ELR (cell line): Measurements from ENCODE around the gene MTSS2.

ENCODE experiments used
- DNase-seq: peaks from one replicate; pipeline ENCODE4 v3.0.0-alpha.2; 2015; ENCODE audit warnings: low read depth

The MTSS2 gene

DNA sequence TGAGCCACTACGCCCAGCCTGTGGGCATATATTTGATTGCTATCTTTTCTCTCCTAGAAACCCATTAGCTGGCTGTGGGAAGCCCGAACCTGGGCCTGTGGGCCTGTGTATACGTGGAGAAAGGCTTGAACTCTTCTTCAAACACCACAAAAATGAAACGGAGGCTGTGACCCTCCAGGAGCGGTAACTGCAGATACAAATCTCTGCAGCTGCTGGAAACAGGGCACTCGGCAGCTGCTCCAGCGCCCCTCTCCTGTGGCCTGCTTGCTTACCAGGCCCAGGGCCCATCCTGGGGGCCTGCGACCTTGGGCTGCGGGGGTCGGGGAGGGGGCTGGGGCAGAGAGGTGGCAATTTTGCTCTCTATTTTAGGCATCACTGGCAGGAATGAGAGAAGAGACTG is 28.0 kb upstream of the MTSS2 start:
- no peak for DNase-seq

DNA sequence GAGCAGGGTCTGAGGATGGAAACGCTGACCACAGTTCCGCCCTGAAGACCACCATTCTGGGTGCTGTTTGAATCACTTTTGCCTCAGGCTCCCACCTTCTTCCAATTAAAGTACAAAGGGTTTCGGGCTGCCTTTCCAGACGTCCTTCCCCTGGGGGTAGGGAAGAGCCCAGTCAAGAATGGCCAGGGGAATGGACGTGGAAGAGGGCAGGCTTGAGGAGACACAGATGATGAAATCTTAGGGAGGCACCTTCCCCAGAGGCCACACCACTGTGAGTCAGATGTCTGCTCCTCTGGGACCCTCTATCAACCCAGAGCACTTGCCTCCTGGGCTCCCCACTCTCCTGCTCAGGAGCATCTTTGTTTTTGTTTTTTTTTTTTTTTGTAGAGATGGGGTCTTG is 27.5 kb upstream of the MTSS2 start:
- peak; percentile 41 for DNase-seq

DNA sequence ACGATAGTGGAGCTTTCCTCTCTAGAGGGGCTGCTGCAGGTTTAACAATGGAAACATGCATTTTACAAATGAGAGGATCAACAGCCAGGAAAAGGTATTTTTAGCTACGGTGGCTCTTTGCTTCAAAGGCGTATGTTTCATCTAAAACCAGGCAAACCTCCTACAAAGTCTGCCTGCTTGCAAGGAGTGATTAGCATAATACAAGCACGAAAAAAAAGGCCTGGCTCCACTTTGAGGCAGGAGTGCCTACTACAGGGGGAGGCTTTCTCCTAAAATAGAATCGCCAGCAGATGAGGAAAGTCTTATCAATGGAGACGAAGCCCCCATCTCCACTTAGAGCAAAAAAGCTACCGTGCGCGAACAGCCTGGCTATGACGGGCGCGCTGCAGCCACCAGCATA is 27.1 kb upstream of the MTSS2 start:
- DNase-seq, result no peak

DNA sequence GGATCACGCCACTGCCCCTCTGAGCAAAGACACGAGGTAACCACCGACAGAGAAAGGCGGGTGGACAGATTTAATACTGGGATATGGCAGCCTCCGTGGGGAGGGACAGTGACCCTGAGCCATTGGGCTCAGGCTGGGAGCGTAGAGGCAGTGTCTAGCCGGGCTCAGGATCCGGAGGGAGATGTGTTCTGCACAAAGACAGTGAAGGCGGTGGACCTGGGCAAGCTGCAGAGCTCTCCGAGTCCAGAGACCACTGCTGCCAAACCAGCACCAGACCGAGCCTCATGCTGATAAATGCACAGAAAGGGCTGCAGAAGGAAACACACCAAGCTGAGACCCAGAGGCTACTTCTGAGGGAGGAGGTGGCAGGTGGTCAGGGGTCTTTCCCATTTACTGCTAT is 26.5 kb upstream of the MTSS2 start:
- DNase-seq, result no peak

DNA sequence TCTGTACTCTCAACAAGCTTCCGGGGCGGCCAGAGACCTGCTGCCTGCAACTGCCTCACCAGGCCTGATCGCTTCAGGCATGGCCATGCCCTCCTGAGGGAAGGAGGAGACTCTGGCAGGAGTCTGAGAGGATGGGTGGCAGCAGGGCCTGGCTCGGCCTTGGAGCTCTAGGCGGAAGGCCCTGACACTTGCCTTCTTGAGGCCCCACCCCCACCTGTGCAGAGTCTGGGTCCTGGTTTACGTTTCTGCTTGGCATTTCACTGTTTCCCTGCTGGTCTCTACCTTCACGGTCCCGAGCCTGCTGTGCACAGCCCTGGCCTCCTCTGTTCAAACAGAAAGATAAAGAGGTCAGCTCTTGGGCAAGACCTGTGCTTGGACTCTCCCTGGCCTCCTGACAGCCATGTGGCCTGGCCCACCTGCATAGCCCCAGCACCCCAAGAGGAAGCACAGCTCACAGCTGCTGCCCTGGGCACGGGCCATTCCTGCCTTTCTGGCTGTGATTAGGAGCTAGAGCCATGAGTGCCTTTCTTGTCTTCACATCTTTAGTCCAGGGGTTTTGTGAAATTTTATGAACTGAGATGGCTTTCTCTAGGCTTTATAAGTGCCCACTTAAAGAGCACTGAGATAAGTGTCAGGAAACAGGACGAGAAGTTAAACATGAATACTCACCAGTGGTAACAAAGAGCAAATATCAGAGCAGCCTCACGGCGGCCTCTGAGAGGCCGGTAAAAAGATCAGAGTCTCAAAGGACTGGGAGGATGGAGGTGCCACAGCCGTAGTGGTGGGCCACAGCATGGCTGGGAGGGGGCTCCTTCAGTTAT is 25.6 kb upstream of the MTSS2 start:
- DNase-seq, result no peak

DNA sequence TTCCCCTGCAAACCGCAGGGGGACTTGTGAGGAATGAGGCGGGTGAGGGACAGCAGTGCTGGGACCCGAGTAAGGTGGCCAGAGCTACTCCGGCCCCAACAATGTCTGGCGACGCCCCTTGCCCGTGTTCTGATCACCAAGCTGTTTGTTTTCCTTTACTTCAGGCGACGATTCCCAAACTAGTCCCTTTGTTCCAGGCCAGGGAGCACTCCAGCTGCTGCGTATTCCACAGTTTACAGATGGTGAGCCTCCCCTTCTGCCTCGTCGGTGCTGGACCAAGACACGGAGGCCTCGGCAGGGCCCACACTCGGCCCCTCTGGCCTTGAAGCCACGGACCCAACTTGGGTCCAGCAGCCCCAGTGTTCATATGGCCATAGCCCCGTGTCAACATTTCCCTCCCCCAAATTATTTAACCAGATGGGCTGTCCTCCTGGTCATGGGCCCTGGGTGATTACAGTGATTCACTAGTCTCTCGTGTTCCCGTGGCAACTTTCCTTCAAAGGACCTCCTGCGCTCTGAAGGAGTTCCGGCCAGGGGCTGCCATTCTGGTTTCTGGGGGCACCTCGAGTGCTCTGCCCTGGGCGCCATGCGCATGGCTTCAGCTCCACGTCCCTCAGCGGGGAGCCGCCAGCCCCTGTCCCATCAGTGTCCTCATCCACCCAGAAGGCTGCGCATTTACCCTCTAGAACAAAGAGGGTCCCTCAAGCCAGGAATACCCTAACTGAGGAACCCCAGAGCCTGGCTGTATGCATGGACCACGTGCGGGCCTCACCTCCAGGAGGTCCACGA is 24.8 kb upstream of the MTSS2 start:
- no peak for DNase-seq

DNA sequence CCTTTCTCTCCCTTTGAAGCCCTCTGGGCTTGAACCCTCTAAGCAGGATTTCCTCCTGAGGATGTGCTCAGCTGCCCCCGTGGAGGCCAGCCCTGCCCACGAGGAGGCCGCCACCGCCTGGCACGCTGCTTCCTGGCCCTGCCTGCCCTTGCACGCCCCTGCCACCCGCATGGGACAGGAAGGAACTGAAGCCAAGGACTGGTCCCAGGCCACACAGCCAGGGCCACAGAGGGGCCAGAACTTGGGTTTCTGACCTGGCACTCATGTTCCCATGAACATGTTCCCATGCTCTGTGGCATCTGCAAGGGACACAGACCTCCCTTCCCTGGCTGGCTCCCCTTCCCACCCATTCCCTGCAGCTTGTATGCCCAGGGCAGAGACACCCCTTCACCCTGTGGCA is 24.1 kb upstream of the MTSS2 start:
- no peak for DNase-seq

DNA sequence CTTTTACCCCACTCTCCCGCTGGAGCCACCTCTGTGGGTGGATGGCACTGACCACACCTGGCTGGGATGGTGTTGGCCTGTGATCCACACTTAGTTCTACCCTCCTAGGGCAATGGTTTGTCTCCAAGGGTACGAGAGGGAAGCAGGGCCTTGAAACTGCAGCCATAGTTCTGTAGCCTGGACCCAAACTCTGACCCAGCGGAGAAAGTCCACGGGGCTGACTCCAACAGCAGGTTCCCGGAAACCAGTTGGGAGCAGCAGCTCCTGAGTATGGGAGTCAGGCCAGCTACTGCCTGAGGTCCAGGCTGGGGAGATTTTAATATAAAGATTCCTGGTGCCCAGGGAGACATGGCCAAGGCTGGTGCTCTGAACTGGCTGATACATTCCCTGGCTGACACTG is 23.6 kb upstream of the MTSS2 start:
- DNase-seq, result no peak

DNA sequence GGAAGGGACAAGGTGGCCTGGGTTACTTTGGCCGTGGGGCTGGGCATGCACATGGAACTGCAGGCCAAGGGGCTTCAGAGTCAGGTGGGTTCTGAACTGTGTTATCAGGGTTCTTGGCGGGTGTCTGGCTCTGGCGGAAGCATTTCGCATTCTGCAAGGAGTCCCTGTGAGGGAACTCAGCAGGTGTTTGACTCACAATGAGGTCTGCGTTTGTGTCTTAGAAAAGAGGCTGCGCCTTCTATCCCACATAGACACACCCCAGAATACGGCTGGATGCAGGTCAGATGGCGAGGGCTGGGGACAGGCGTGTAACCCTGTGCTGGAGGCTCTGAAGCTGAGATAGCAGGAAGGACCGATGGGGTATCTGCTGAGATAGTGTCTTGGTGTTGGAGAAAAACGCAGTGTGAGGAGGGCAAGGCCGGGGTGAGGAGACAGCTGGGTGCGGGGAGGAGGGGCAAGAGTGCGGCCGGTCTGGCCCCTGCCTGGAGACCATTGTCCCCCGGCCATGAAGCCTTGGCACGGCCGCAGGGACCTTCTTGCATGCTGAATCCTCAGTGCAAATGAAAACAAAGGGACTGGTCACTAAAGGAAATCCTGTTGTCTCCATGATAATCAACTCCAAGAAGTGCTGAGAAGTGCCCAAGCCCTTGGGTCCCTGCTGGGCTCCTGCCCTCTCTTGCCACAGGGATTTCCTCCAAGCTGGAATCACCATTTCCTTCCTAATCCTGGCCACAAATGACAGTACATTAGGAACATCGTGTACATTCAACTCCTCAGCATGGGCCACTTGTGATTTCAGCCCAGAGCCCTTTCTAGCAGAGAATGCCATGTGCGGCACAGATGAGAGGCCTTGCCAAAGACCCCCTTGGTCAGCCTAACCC is 22.8 kb upstream of the MTSS2 start:
- DNase-seq, result no peak

DNA sequence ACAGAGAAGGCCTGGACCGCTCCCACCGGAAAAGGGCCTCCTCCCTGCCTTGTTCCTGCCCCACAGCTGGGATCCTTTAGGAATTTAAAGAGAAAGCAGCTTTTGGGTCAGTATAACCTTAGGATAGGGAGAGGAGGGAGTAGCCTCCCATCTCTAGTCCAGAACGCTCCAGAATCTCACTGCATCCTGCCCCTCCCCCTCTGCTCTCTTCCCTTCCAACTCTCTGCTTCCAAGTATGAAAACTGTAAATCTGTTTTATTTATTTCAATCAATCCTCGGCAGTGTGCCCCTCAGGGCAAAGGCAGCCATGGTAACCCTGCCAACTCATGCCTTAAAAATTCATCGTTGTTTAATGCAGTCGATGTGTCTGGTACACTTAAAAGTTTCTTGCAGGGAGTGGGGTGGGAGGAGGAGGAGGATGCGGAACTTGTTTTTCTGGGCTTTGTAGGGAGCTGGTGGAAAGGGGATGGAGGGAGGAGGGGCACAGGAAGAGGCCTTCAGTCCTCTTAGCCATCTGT is 21.2 kb upstream of the MTSS2 start:
- DNase-seq, result peak; percentile 96

DNA sequence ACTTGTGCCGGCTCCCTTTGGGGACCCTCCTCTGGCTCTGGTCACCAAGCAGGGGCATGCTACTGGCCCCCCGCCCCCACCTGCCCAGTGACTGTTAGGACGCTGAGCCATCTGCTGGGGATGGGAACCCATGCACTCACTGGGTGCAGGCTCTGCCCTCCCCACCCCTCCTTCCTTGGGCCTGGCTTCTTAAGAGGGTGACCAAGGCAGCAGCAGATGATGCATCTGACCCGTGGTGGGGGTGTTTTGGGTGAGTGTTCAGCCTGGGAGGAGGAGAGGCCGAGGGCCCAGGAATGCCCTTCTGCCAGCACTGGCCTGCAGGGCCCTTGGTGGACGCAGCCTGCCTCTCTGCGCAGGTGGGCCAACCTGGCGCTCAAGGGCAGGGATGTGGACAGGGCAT is 19.2 kb upstream of the MTSS2 start:
- peak; percentile 66 for DNase-seq

DNA sequence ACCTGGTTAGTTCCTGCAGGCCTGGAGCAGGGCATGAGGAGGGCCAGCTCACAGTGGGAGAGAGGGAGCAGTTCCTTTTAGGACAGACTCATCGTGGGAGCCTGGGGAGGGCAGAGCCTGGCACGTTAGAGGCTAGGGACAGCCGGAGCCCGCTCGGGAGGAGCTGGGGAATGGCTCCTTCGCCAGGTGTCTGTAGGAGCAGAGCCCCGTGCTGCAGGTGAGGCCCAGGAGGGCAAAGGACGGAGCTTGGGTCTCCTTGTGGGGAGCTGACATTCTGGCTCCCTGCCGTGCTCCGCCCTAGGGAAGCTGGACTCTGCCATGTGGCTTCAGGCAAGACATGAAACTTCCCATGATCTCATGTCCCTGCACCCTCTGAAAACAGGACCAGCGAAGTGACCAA is 18.7 kb upstream of the MTSS2 start:
- no peak for DNase-seq

DNA sequence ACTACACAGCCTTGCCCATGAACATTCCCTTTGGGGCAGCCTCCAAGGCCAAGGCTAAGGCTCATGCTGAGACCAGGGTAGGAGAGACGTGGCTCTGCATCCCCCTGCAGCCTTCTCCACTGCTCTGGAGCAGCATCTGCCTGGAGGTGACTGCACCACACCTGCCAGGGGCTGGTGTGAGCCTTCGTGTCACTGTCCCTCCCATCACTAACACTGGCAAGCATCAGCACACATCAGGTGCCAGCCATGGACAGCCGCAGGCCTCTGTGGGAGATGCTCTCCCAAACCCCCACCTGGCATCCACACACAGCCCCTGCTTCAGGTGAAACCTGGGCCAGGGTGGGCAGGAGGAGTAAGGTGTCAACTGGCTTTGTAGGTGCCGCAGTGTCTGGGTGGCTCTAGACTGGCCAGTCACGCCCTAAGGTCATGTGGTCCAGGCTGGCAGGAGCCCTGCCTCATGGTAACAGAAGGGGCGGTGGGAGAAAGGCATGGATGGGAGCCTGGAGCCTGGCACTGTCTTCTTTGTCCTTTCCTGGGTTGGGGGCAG is 18.1 kb upstream of the MTSS2 start:
- no peak for DNase-seq

DNA sequence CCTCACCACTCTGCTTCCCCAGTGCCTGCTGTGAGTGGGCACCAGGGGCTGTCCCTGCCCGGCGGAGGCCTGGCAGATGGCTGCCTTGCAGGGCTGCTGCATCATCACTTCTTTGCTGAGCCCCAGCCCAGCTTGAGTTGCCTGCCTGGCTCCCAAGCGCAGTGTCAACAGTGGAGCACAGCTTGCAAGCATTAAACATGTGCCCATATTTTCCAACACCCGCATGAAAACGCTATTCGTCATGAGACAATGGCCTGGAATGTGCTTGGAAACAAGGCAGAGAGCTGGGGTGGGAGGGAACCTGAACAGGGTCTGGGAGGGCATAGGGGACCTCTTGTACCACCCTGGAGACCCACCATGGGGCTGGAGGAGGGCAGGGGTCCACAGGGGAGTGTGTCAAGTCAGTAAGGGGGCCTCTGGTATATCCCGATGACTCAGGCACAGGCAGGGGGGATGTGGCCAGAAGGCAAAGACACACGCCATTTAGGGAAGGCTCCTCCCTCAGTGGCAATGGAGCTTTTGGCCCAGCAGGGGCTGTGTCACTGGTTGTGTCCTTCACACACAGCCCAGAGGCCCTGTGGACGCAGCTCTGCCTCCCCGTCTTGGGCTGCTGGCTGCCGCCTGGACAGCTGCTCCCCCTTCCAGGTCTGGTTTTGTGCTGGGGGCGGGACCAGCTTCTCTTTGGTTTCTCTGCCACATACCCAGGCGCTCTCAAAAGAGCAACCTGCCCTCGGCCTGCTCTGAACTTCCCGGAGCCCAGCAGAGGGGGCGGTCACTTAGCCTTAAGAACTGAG is 17.4 kb upstream of the MTSS2 start:
- peak; percentile 92 for DNase-seq

DNA sequence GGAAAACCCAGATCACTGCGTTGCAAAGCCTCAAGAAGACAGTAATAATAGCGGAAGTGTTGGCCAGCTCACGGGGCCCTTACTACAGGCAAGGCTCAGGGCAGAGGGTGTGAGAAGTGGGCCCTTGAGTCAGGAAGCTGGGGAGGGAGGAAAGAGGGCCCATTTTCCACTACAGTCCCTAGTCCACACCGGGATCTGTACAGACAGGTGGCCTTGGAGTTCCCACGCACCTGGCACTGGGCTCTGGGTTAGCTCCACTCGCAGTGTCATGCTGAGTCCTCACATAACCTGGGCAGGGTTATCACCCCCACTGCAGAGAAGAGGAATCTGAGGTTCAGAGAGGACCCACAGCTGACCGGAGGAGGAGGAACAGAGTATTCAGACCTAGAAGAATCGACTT is 16.8 kb upstream of the MTSS2 start:
- no peak for DNase-seq

DNA sequence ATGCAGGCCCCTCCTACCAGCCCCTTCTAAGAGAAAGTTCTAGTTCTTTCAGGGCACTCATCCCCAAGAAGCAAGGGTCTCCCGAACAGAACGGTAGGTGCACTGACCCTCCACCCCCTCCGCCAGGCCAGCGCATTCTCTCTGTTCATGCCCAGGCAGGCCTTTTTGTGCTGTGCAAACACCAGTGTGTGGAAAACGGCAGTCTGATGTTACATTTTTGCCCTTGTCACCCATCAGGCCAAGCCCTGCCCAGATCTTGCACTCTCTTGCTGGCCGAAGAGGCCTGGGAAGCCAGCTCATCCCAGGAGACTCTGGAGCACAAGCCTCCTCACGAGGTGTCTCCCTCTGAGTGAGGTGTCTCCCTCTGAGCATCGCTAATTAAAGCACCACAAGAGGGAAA is 16.1 kb upstream of the MTSS2 start:
- DNase-seq, result no peak

DNA sequence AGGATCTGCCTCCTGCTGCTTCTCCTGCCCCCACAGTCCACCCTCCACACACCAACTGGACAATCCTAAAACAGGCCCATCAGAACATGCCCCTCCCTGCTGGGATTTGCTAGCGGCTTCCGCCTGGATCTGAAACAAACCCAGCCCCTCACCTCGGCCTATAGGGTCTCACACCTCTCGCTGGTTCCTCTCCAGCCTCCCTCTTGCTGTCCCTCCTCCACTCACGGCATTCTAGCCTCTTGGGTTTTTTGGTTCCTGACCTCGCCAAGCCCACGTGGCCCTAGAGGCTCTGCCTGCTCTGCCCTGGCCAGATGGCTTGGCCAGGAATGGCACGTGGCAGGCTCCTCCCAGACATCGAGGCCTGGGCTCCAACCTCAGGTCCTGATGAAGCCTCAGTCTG is 15.7 kb upstream of the MTSS2 start:
- DNase-seq, result no peak

DNA sequence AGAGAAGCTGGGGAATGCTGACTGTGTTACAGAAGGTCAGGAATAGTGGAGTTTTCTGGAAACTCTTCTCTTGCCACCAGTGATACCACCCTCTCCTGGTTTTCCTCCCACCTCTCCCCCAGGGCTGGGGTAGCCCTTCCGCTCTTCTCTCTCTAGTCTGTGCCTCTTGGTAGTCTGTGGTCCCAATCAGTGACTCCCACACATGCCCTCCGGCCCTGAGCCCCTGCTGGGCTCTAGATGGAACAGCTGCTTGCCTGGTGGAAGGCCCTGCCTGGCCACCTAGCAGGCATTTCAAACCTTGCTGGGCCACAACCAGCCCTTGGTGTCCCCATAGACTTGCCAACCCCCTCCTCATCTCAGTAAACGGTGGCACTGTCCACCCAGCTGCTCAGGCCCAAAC is 15.2 kb upstream of the MTSS2 start:
- no peak for DNase-seq

DNA sequence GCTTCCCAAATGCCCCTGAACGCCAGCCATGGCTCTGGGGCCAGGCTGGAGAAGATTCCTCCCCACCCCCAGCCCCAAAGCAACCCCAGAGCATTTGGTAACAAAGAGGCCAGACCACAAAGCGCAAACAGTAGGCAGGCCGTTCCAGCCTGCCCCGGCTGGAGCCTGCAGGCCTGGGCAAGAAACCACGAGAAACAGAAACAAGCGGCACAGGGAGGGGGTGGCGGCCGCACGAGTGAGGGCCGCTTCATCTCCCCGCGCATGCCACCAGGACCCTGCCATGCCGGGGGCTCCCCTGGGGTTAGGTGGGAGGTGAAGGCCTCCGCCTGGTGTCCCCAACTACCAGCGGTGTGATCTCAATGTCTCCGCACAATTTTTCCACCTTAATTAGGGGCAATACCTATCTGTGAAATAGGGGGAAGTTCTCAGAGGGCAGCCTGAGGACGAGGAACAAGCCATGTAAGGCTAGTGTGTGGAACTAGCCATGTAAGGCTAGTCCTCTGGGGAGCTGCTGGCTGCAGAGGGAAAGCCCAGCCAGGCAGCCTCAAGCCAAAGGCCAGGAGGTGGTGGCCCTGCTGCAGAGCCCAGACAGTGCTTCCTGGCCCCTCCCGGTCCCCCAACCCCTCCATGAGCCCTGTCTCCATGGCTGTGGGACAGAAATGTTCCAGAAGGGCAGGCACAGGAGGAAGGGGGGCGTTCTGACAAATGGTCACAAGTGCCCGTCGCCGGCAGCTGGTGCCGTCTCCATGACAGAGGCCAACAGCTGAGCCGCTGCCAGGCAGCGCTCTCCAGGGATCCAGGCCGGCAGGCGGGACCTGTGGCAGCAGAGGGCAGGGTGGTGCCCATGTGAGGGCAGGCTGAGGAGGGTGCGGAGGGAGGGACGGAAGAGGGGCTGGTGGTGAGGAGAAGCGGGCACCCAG is 14.5 kb upstream of the MTSS2 start:
- no peak for DNase-seq

DNA sequence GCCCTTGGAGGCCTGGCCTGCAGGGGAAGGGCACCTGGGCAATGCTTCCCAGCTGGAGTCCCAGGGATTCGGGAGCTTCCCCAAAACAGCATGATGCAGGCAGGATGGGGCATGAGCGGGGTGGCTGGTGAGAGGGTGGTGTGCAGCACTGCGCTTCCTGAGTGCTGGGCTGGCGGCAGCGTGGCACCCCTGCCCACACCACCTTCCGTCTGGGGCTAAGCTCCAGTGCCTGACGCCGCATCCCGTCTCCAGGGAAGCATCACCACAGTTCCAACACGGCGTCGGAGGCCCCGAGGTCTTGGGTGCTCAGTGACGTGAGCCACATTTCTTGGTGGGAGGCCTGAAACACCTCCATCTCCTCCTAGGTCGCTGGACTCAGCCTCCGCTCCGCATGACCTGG is 13.8 kb upstream of the MTSS2 start:
- DNase-seq, result no peak
